Activated CD8-positive, alpha-beta T cell treated with anti-CD3 and anti-CD28 coated beads for 36 hours (primary cell): ENCODE measurements around the gene CSNK1G3. TPM values are rescaled to one million over a fixed set of nuclear protein-coding genes. Genes with fewer than 3 reads are reported as not detected.
"Not testable (repeated sequence)": the region's sequence is repeated elsewhere in the genome, so short reads cannot be mapped to it uniquely, and the experiment has no call there.

ENCODE experiments used
- ATAC-seq: fragments of 200-7000 bp; cut with Tn5 transposase; one replicate; pipeline ENCODE4 v1.10.0; 2021; ENCODE audit warnings: mild to moderate bottlenecking, moderate library complexity
- CTCF ChIA-PET: fragments of 350-600 bp; sonication (Branson Sonifier 250); formaldehyde crosslinking; loops from one replicate; lab custom pipeline; 2021; ENCODE audit warnings: antibody characterized with exemption; lab: Charles Lee
- POLR2A ChIA-PET: fragments of 350-600 bp; sonication (Branson Sonifier 250); formaldehyde crosslinking; loops from one replicate; lab custom pipeline; 2021; ENCODE audit warnings: antibody characterized with exemption; lab: Charles Lee
- DNase-seq: peaks from one replicate; pipeline ENCODE4 v3.0.0-alpha.2; 2020
- H3K27ac Mint-ChIP-seq: one replicate; pipeline ENCODE4 v1.8.0; 2021; ENCODE audit warnings: mild to moderate bottlenecking, mixed read lengths
- H3K27me3 Mint-ChIP-seq: one replicate; pipeline ENCODE4 v1.8.0; 2021; ENCODE audit warnings: mixed read lengths
- H3K36me3 Mint-ChIP-seq: one replicate; pipeline ENCODE4 v1.8.0; 2021; ENCODE audit warnings: low read depth, mixed read lengths
- H3K4me1 Mint-ChIP-seq: one replicate; pipeline ENCODE4 v1.8.0; 2021; ENCODE audit warnings: low read depth, mixed read lengths
- H3K4me3 Mint-ChIP-seq: one replicate; pipeline ENCODE4 v1.8.0; 2021; ENCODE audit warnings: mild to moderate bottlenecking, moderate library complexity, mixed read lengths
- H3K9me3 Mint-ChIP-seq: one replicate; pipeline ENCODE4 v1.8.0; 2021; ENCODE audit warnings: mixed read lengths
- intact Hi-C: fragments of 100-400 bp; cut with micrococcal nuclease; formaldehyde crosslinking; loops from one replicate; pipeline ENCODE4 v1.10.0; 2022
- total RNA-seq, 2 experiments: library from RNA; stranded (reverse); gene quantifications; one replicate each; pipeline ENCODE4 v1.2.3, GENCODE V29; 2021
- TF ChIP-seq, protein P1 (sequence below): fragments of 200-600 bp; IDR thresholded peaks from one replicate; pipeline ENCODE4 v1.8.0; 2022; ENCODE audit warnings: antibody characterized with exemption, mild to moderate bottlenecking

CSNK1G3 gene
- 10 to 100 TPM; 36.1 to 39.2 TPM for total RNA-seq

DNA sequence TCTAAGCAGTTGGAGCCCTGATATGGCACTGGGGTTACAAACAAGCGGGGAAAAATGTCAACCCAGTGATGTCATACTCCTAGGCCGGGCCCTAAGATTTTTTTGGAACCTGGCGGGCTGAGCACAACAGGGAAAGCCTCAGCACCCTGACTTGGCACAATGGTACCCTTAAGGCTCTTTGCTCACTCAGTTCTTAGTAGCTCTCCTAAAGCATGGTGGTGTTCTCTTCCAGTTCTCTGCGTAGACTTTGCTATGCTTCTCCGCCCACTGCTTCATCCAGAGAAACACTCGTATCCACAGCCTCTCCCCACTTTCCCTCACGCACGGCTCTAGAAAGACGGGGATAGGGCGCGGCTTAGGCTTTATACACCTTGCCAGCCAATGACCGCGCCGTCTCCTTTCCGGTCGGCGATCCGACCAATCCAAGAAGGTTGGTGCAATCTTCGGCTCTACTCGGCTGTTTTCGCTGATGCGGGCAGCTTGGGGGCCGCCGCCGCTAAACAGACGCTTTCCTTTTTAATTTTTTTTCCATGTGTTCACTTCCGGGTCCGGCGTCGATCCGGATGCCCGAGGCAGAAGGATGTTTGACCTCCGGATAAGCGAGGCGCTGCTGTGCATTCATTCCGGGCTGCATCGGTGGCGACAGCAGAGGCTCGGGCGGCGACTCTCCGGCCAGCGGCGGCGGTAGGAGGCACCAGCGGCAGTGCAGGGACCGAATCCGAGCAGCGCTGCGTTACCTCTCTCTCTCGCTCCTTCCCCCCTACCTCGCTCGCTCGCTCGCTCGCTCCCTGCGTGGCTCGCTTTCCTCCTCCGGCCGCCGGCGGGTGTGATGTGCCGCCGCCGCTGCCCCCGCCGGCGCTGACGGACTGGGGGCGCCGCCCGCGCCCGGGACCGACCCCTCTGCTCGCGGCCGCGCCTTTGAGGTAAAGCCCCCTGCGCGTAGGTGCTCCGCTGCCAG lies at the start of gene CSNK1G3:
TSS of gene CSNK1G3 (plus strand) at position 530 of the 958 bp plus-strand sequence. CDS start 33,487 bp downstream, outside the sequence.
- H3K4me1 Mint-ChIP-seq, result peaks cover 46% of the 10 kb centered on the region
- peak; percentile 92 for ATAC-seq
- ChIA-PET CTCF (interaction anchor here (0.8 to 1.6 kb wide), 4 partner anchors 13 to 89 kb away, joined by 3 to 9 read pairs (median 4); partner anchors contain the start of gene CEP120), POLR2A (interaction anchor here (0.6 to 6.7 kb wide), 14 partner anchors 9 to 668 kb away, joined by 3 to 64 read pairs (median 4); partner anchors contain the start of gene CEP120)
- peaks cover 7% of the 10 kb centered on the region for H3K36me3 Mint-ChIP-seq
- intact Hi-C loops, result loop anchor here (2.0 to 5.0 kb wide), 4 partner anchors 35 to 99 kb away; partner anchors contain the start of gene CEP120
- H3K27ac Mint-ChIP-seq, result peak within 1 kb of the TSS; percentile 98
- TF ChIP-seq, protein P1, sequence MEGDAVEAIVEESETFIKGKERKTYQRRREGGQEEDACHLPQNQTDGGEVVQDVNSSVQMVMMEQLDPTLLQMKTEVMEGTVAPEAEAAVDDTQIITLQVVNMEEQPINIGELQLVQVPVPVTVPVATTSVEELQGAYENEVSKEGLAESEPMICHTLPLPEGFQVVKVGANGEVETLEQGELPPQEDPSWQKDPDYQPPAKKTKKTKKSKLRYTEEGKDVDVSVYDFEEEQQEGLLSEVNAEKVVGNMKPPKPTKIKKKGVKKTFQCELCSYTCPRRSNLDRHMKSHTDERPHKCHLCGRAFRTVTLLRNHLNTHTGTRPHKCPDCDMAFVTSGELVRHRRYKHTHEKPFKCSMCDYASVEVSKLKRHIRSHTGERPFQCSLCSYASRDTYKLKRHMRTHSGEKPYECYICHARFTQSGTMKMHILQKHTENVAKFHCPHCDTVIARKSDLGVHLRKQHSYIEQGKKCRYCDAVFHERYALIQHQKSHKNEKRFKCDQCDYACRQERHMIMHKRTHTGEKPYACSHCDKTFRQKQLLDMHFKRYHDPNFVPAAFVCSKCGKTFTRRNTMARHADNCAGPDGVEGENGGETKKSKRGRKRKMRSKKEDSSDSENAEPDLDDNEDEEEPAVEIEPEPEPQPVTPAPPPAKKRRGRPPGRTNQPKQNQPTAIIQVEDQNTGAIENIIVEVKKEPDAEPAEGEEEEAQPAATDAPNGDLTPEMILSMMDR, result no peak
- H3K27me3 Mint-ChIP-seq, result peaks cover 1% of the 10 kb centered on the region
- peak within 1 kb of the TSS; percentile 92 for H3K4me3 Mint-ChIP-seq
- DNase-seq, result peak; percentile 97
- H3K9me3 Mint-ChIP-seq, result no peaks in the 10 kb centered on the region

DNA sequence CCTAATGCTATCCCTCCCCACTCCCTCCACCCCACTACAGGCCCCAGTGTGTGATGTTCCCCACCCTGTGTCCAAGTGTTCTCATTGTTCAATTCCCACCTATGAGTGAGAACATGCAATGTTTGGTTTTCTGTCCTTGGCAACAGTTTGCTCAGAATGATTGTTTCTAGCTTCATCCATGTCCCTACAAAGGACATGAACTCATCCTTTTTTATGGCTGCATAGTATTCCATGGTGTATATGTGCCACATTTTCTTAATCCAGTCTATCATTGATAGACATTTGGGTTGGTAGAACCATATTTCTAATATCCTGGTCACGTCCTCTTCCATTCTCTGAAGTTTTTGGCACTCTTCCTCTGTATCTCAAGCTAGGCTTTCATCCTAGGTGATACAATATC lies 45.1 kb upstream of the CSNK1G3 start:
- H3K4me3 Mint-ChIP-seq, POLR2A ChIA-PET, H3K27ac Mint-ChIP-seq, ATAC-seq, H3K36me3 Mint-ChIP-seq, CTCF ChIA-PET, H3K4me1 Mint-ChIP-seq, DNase-seq, intact Hi-C loops: not testable (repeated sequence)
- Mint-ChIP-seq H3K9me3 (peaks cover 12% of the 10 kb centered on the region), H3K27me3 (peaks cover 18% of the 10 kb centered on the region)

DNA sequence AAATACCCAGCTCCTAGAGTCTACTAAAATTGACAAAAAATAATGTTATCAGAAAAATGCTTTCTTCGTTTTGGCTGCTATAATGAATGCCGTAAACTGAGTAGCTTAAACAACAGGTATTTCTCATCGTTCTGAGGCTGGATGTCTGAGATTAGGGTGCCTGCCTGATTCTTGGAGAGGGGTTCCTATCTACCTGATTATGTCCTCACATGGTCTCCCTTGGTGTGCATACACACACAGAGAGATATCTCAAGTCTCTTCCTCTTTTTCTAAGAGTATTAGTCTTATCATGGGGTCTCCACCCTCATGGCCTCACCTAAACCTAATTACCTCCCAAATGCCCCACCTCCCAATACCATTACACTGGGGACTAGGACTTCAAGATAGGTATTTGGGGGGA lies 40.6 kb upstream of the CSNK1G3 start:
- Mint-ChIP-seq H3K27ac (no peak overlapping the region), H3K4me3 (no peak overlapping the region), H3K27me3 (peaks cover 22% of the 10 kb centered on the region), H3K9me3 (peaks cover 12% of the 10 kb centered on the region), H3K4me1 (no peaks in the 10 kb centered on the region), H3K36me3 (no peaks in the 10 kb centered on the region)
- ChIA-PET POLR2A (interaction anchor here (0.7 kb wide), 1 partner anchor 28 kb away, joined by 3 read pairs; no protein-coding TSS in a partner anchor), CTCF (interaction anchor here (1.3 kb wide), 1 partner anchor 10 kb away, joined by 3 read pairs; no protein-coding TSS in a partner anchor)
- ATAC-seq (no peak), DNase-seq (no peak)
- TF ChIP-seq, protein P1, result no peak
- intact Hi-C loops, result no loop called here

DNA sequence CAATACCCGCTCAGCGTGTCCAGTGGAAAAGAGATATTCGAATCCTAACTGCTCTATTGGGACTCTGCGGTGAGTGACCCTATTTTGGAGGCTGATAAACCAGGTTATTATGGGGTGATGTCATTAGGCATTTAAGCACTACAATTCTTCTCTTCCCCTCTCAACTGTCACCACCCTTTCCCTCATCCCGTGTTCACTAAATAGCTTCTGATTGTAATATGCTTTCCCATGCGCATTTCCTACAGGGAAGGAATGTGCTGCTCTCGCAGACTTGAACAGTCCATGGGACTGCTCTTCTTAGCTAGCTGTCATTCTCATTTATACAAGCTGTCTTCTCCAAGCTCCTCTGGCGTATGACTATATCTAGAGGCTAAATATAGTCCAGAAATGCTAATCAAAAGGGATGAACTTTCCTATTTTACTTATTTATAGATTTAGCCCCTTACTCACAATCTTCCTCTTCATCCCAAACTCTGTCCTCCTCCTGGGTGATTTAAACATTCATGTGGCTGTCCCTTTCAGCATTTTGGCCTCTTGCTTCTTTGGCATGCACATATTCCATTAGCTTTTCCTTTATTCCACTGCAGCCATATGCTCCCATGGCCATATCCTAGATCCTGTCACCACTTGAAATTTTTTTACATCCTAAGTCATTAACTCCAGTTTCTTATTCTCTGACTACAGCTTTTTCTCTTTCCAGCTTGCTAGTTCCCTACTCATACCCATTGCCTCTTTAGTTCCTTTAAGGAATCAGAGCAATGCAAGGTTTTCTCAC lies 39.6 kb upstream of the CSNK1G3 start:
- Mint-ChIP-seq H3K4me1 (no peaks in the 10 kb centered on the region), H3K9me3 (peaks cover 8% of the 10 kb centered on the region), H3K4me3 (no peak overlapping the region), H3K27ac (no peak overlapping the region), H3K36me3 (no peaks in the 10 kb centered on the region), H3K27me3 (peaks cover 25% of the 10 kb centered on the region)
- DNase-seq, result no peak
- intact Hi-C loops, result no loop called here
- TF ChIP-seq, protein P1, result no peak
- POLR2A ChIA-PET, result interaction anchor here (0.7 kb wide), 1 partner anchor 29 kb away, joined by 3 read pairs; no protein-coding TSS in a partner anchor
- CTCF ChIA-PET, result interaction anchor here (0.7 to 0.8 kb wide), 2 partner anchors 12 to 117 kb away, joined by 3 read pairs; no protein-coding TSS in a partner anchor
- ATAC-seq, result no peak

GRCh38 chr5:123474228-123474627 lies 37.7 kb upstream of the CSNK1G3 start:
- H3K4me3 Mint-ChIP-seq, result no peak overlapping the region
- ATAC-seq (no peak), DNase-seq (no peak)
- ChIA-PET POLR2A (no interaction called here), CTCF (no interaction called here)
- intact Hi-C loops, result no loop called here
- TF ChIP-seq, protein P1, result no peak
- peaks cover 6% of the 10 kb centered on the region for H3K9me3 Mint-ChIP-seq
- H3K27ac Mint-ChIP-seq, result no peak overlapping the region
- no peaks in the 10 kb centered on the region for H3K36me3 Mint-ChIP-seq
- H3K4me1 Mint-ChIP-seq, result no peaks in the 10 kb centered on the region
- peaks cover 22% of the 10 kb centered on the region for H3K27me3 Mint-ChIP-seq
